Brain microvascular endothelial cell (primary cell): ENCODE data around the gene TASOR2.
A peak's percentile ranks its signal among the peaks of the same experiment; 100 is the strongest.

Source experiments
- DNase-seq: peaks from one replicate; pipeline ENCODE4 v3.0.0-alpha.2; 2020
- H3K27ac ChIP-seq: fragments of 250-450 bp; sonication (Bioruptor Pico); 2 replicates; pipeline ENCODE4 v1.5.1; 2020; ENCODE audit warnings: mild to moderate bottlenecking, moderate library complexity
- H3K27me3 ChIP-seq: fragments of 250-450 bp; sonication (Bioruptor Pico); replicated peaks from 2 replicates; pipeline ENCODE4 v1.5.1; 2020; ENCODE audit warnings: mild to moderate bottlenecking
- H3K36me3 ChIP-seq: fragments of 250-450 bp; sonication (Bioruptor Pico); replicated peaks from 2 replicates; pipeline ENCODE4 v1.5.1; 2020; ENCODE audit warnings: mild to moderate bottlenecking
- H3K4me3 ChIP-seq: 2 replicates; pipeline ENCODE4 v1.5.1; 2011; ENCODE audit warnings: low read depth, mild to moderate bottlenecking, control low read depth, low read length, moderate library complexity
- in situ Hi-C: cut with HindIII; loops from 2 replicates; pipeline ENCODE4 v1.10.0; 2017; ENCODE audit warnings: low sequenced_read_pairs, low pct_ligation_motif_present
- TF ChIP-seq, protein P1 (sequence below): IDR thresholded peaks from 2 replicates; pipeline ENCODE4 v1.5.1; 2011; ENCODE audit warnings: low read depth, mild to moderate bottlenecking, moderate library complexity, low read length, control low read depth, inconsistent platforms; ENCODE audit errors: missing control alignments

Gene TASOR2

DNA sequence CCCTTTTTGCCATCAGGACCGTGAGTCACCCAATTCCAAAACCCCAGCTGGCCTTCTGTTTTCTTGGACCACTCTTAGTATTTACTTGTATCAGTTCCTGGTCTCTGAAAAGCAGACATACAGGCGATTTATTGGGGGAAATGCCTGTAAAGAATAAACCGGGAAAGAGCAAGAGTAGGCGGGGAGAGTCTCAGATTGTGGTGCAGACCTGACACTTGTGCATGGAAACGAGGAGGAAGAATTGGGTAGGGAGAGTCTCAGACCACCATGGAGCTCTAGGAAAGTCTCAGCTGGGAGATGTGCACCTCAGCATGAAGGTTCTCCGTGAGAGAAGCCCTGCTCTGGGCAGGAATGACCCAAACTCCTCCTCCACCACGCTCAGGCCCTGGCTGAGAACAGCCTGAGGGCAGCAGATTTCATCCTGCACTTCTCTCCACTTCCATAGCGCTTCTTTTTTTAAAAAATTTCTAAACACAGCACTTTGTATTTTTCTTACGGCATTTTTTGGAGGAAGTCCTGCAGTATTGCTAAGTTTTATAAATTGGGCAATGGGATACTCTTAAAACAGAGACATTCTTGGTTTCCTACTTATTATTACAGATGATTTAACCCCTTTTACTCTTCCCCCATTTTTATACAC lies 6.1 kb upstream of the TASOR2 start:
- TF ChIP-seq, protein P1, sequence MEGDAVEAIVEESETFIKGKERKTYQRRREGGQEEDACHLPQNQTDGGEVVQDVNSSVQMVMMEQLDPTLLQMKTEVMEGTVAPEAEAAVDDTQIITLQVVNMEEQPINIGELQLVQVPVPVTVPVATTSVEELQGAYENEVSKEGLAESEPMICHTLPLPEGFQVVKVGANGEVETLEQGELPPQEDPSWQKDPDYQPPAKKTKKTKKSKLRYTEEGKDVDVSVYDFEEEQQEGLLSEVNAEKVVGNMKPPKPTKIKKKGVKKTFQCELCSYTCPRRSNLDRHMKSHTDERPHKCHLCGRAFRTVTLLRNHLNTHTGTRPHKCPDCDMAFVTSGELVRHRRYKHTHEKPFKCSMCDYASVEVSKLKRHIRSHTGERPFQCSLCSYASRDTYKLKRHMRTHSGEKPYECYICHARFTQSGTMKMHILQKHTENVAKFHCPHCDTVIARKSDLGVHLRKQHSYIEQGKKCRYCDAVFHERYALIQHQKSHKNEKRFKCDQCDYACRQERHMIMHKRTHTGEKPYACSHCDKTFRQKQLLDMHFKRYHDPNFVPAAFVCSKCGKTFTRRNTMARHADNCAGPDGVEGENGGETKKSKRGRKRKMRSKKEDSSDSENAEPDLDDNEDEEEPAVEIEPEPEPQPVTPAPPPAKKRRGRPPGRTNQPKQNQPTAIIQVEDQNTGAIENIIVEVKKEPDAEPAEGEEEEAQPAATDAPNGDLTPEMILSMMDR, result no peak
- Histone ChIP-seq H3K27me3 (no peaks in the 10 kb centered on the region), H3K27ac (no peak overlapping the region), H3K4me3 (no peak overlapping the region), H3K36me3 (no peaks in the 10 kb centered on the region)
- in situ Hi-C loops, result no loop called here
- DNase-seq, result no peak

DNA sequence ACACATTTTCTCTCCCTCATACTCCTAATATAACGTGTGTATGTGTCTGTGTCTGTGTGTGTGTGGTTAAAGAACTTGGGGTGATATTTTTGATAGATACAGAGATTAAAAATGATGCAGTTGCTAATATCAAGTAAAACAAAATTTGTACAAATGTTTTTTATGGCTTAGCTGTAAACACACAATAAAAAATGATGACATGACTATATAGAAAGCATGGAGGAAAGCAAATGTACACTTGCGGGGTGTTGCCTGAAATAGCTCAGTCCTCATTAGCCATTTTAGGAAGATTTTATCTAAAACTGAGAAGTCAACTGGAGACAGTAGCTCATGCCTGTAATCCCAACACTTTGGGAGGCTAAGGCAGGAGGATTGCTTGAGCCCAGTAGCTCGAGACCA lies 5.6 kb upstream of the TASOR2 start:
- Histone ChIP-seq H3K27me3 (no peaks in the 10 kb centered on the region), H3K36me3 (no peaks in the 10 kb centered on the region), H3K4me3 (no peak overlapping the region), H3K27ac (no peak overlapping the region)
- no peak for DNase-seq
- in situ Hi-C loops, result no loop called here
- TF ChIP-seq, protein P1, result no peak

DNA sequence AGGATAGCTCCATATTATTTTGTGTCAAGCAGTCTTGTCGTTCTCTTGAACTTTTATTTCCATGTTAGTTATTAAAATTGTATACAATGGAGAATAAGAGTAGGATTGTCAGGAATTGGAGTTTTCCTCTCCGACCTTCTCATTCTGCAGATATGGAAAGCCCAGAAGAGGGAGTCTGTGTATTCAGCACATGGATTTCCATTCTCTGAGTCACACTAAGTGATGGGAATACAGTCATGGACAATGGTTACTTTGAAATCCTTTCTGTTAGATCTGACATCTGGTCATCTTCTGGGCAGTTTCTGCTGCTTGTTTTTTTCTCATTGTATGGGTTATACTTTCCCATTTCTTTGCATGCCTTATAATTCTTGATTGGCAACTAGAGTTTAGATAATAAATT lies 5.0 kb upstream of the TASOR2 start:
- Histone ChIP-seq H3K27me3 (no peaks in the 10 kb centered on the region), H3K27ac (no peak overlapping the region), H3K4me3 (no peak overlapping the region), H3K36me3 (no peaks in the 10 kb centered on the region)
- TF ChIP-seq, protein P1, result peak; percentile 20
- in situ Hi-C loops, result no loop called here
- no peak for DNase-seq

DNA sequence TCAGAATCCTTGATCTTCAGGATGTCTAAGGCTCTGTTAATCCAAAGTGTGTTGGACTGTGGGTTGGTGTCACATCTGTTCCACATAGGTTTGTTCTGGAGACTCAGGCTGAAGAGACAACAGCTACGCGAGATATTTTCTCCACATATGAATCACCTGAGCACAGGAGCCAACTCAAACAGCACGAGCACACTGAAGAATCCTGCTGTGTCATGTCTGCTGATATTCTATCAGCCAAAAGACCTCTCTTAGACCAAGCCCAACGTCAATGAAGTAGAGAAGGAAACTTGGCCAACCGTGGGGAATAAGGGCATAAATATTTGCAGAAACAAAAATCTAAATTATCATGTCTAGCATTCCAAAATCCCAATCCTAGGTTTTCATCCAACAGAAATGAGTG lies 2.7 kb upstream of the TASOR2 start:
- TF ChIP-seq, protein P1, result no peak
- H3K36me3 ChIP-seq, result no peaks in the 10 kb centered on the region
- in situ Hi-C loops, result no loop called here
- no peaks in the 10 kb centered on the region for H3K27me3 ChIP-seq
- H3K27ac ChIP-seq, result no peak overlapping the region
- DNase-seq, result no peak
- H3K4me3 ChIP-seq, result no peak overlapping the region

DNA sequence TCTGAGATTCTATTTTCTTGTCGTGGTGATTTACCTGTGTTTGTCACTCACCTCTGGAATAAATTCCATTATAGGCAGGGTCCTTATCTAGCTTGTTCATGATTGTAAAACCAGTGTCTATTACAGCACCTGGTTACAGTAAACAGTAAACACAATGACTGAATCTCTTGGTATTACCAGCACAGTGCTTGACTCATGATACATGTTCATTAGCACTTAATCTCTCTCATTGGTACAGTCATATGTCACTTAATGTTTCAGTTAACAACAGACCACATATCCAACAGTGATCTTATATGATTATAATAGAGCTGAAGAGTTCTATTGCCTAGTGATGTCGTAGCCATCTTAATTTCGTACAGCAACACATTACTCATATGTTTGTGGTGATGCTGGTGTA lies 1.6 kb upstream of the TASOR2 start:
- no peaks in the 10 kb centered on the region for H3K36me3 ChIP-seq
- no peaks in the 10 kb centered on the region for H3K27me3 ChIP-seq
- no peak for DNase-seq

More for the DNA sequence above, 1.6 kb upstream of the TASOR2 start:
- TF ChIP-seq, protein P1, result no peak
- in situ Hi-C loops, result no loop called here
- H3K27ac ChIP-seq, result no peak overlapping the region
- H3K4me3 ChIP-seq, result no peak overlapping the region
